ENCODE measurements around the gene ZC3H7B. TPM values are rescaled to one million over a fixed set of nuclear protein-coding genes. Genes with fewer than 3 reads are reported as not detected.
A peak's percentile ranks its signal among the peaks of the same experiment; 100 is the strongest.

ZC3H7B gene
- total and polyA plus RNA-seq, 7 donors = 13.2 to 43.3 (median 24.3) TPM

- no peak overlapping the region for H3K27ac ChIP-seq
- DNase-seq = no peak
- H3K27me3 ChIP-seq = no peaks in the 10 kb centered on the region
- TF ChIP-seq POLR2A (IDR thresholded peaks at IDR 0.05) = no peak
- no peak for TF ChIP-seq EP300 (IDR thresholded peaks at IDR 0.05)
- TF ChIP-seq POLR2AphosphoS5 (IDR thresholded peaks at IDR 0.05) = no peak
- no peak for TF ChIP-seq CTCF (IDR thresholded peaks at IDR 0.05)
- WGBS, 2 donors = 94 to 95% methylated on average over 4 of the region's 4 CpGs
- H3K36me3 ChIP-seq = peaks cover 4 to 93% (median 48%) of the 10 kb centered on the region in 4 donors
- no peaks in the 10 kb centered on the region for H3K4me1 ChIP-seq
- intact Hi-C loops (cut with DNase I) = no loop called here
- H3K9me3 ChIP-seq = no peaks in the 10 kb centered on the region
- H3K4me3 ChIP-seq = no peak overlapping the region
Observed at GRCh38 chr22:41274856-41275255, 26.5 kb upstream of the ZC3H7B start.

GRCh38 chr22:41280065-41280464, 21.3 kb upstream of the ZC3H7B start:
- DNase-seq = no peak
- Histone ChIP-seq H3K36me3 (peaks cover 0 to 82% (median 23%) of the 10 kb centered on the region in 4 donors), H3K27ac (no peak overlapping the region), H3K27me3 (no peaks in the 10 kb centered on the region), H3K9me3 (no peaks in the 10 kb centered on the region), H3K4me1 (peaks cover 0 to 5% (median 4%) of the 10 kb centered on the region in 4 donors), H3K4me3 (no peak overlapping the region)
- intact Hi-C loops (cut with DNase I) = loop anchor here (10.0 kb wide), 1 partner anchor 245 kb away; no protein-coding TSS in a partner anchor
- WGBS, 2 donors = 87 to 90% methylated on average over 3 of the region's 3 CpGs
- TF ChIP-seq CTCF (IDR thresholded peaks at IDR 0.05) (no peak), POLR2A (IDR thresholded peaks at IDR 0.05) (no peak), EP300 (IDR thresholded peaks at IDR 0.05) (no peak), POLR2AphosphoS5 (IDR thresholded peaks at IDR 0.05) (no peak)

- H3K4me1 ChIP-seq = peaks cover 0 to 12% (median 10%) of the 10 kb centered on the region in 4 donors
- H3K27me3 ChIP-seq = no peaks in the 10 kb centered on the region
- H3K9me3 ChIP-seq = no peaks in the 10 kb centered on the region
- no peak overlapping the region for H3K27ac ChIP-seq
- no peak overlapping the region for H3K4me3 ChIP-seq
- peaks cover 0 to 74% (median 22%) of the 10 kb centered on the region in 4 donors for H3K36me3 ChIP-seq
- 97 to 98% methylated on average over 2 of the region's 2 CpGs for WGBS, 2 donors
- no peak for DNase-seq
- TF ChIP-seq CTCF (IDR thresholded peaks at IDR 0.05) = no peak
- no peak for TF ChIP-seq POLR2AphosphoS5 (IDR thresholded peaks at IDR 0.05)
- no peak for TF ChIP-seq EP300 (IDR thresholded peaks at IDR 0.05)
- no peak for TF ChIP-seq POLR2A (IDR thresholded peaks at IDR 0.05)
- intact Hi-C loops (cut with DNase I) = loop anchor here (10.0 kb wide), 1 partner anchor 244 kb away; no protein-coding TSS in a partner anchor
Observed at GRCh38 chr22:41280854-41281253, 20.5 kb upstream of the ZC3H7B start.

GRCh38 chr22:41284465-41284864, 16.9 kb upstream of the ZC3H7B start:
- no peaks in the 10 kb centered on the region for H3K27me3 ChIP-seq
- intact Hi-C loops (cut with DNase I) = loop anchor here (10.0 kb wide), 1 partner anchor 240 kb away; no protein-coding TSS in a partner anchor
- DNase-seq = no peak
- WGBS, 2 donors = 87 to 89% methylated on average over 10 of the region's 10 CpGs
- H3K36me3 ChIP-seq = peaks cover 0 to 42% (median 9%) of the 10 kb centered on the region in 4 donors
- peak overlapping the region in 2 of 4 donors; percentile 88 to 93 for H3K27ac ChIP-seq
- peaks cover 0 to 18% (median 12%) of the 10 kb centered on the region in 4 donors for H3K4me1 ChIP-seq
- TF ChIP-seq CTCF (IDR thresholded peaks at IDR 0.05) = no peak
- H3K4me3 ChIP-seq = no peak overlapping the region
- H3K9me3 ChIP-seq = no peaks in the 10 kb centered on the region

GRCh38 chr22:41285441-41285819, 15.9 kb upstream of the ZC3H7B start:
- no peaks in the 10 kb centered on the region for H3K27me3 ChIP-seq
- peak; percentile 73 for DNase-seq
- no peaks in the 10 kb centered on the region for H3K9me3 ChIP-seq
- peaks cover 0 to 32% (median 1%) of the 10 kb centered on the region in 4 donors for H3K36me3 ChIP-seq
- TF ChIP-seq POLR2AphosphoS5 (IDR thresholded peaks at IDR 0.05) (peak in 2 of 4 donors; percentile 18 to 49), CTCF (IDR thresholded peaks at IDR 0.05) (no peak)
- H3K4me1 ChIP-seq = peaks cover 0 to 20% (median 13%) of the 10 kb centered on the region in 4 donors
- 0 to 1% methylated on average over 30 of the region's 30 CpGs for WGBS, 2 donors
- H3K27ac ChIP-seq = peak overlapping the region; percentile 76 to 93 (median 86)
- H3K4me3 ChIP-seq = peak overlapping the region; percentile 57 to 98 (median 80)
- intact Hi-C loops (cut with DNase I) = loop anchor here (5.0 to 10.0 kb wide), 3 partner anchors 82 to 363 kb away; no protein-coding TSS in a partner anchor
